ENCODE data around the gene DISP3.

DNA sequence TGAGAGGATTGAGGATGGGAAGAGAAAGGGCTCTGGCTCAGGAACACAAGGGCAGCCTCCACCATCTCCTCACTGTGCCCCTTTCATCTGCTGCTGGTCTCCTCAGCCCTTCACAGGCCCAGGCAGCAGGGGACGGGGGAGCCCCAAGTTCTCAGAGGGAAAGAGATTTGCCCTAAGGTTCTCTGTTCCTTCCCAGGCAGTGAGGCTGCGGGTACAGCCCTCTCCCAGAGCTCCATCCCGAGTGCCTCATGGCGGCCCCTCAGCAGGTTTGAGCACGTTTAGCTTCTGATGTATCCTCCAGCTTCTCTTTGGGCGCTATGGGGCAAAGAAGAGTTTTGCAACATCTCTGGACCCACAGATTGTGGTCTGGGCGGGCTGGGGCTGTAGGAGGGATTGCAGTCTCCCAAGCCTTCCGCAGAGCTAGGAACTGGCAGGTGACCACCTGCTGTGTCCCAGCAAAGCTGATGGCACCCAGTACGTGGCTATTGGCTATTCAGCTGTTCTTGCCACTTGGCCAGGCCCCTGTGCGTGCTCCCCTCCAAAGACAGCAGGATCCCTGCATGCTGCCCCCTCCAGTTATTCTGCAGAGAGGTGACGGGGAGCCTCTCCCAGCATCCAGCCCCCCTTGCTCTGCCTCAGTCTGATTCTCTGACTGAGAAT, 10.1 kb downstream of the DISP3 start:
- no peak for TF ChIP-seq POLR2A (IDR thresholded peaks at IDR 0.05)
- TF ChIP-seq, protein P1, sequence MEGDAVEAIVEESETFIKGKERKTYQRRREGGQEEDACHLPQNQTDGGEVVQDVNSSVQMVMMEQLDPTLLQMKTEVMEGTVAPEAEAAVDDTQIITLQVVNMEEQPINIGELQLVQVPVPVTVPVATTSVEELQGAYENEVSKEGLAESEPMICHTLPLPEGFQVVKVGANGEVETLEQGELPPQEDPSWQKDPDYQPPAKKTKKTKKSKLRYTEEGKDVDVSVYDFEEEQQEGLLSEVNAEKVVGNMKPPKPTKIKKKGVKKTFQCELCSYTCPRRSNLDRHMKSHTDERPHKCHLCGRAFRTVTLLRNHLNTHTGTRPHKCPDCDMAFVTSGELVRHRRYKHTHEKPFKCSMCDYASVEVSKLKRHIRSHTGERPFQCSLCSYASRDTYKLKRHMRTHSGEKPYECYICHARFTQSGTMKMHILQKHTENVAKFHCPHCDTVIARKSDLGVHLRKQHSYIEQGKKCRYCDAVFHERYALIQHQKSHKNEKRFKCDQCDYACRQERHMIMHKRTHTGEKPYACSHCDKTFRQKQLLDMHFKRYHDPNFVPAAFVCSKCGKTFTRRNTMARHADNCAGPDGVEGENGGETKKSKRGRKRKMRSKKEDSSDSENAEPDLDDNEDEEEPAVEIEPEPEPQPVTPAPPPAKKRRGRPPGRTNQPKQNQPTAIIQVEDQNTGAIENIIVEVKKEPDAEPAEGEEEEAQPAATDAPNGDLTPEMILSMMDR (IDR thresholded peaks at IDR 0.05) = no peak
